Nucleus accumbens (tissue), 56 donors: Measurements from ENCODE around the gene MAPKAPK3.

Experiments
- DNase-seq, 56 donors: peaks; one replicate each; lab custom pipeline; 2025; lab: John Stamatoyannopoulos, UW

MAPKAPK3 gene

GRCh38 chr3:50607271-50608091 lies 9.5 kb upstream of the MAPKAPK3 start:
- DNase-seq, result no peak

GRCh38 chr3:50608278-50608677 lies 8.7 kb upstream of the MAPKAPK3 start:
- no peak for DNase-seq

DNA sequence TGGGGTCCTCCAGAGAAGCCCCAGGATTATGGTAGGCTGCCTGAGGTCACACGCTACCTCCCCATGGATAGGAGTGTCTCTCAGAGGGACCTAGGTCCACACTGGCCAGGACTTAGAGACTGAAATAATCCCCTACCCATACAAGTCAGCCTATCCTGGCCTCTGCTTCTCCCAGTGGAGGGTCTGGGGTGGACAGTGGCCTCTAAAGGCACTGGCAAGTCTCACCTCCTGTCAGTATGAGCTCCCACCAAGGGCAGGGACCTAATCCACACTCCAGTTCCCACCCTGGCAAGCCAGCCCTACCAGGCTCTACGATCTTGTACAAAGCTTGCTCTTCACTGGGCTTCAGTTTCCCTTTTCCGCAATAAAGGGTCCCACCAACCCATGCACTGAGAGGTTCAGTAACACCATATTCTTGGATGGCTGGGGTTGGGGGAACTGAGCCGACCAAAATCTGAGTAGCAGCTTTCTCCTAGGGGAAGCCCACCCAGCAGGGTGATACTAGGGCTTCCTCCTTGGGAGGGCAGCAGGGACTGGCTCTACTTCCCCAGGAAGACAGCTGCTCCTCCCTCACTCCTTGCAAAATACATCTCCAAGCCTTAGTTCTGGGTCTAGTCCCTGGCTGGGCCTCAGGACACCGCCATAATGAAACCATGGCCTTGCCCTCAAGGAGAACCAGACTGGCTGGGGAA lies 7.7 kb upstream of the MAPKAPK3 start:
- no peak for DNase-seq

DNA sequence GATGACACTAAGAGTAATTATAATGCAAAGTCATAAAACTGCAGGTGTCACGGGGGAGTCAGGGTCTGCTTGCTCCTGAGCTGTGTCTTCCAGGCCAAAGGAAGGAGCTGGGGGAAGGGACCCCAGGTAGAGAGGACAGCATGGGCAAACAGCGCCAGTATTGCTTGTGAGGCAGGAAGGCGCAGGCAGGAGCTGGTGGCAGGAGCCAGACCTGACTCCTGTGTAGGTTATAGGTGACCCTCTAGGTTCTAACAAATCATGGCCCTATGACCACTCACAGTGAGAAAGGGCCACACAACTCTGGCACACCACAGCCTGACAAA lies 7.2 kb upstream of the MAPKAPK3 start:
- DNase-seq, result no peak

- no peak for DNase-seq
These were observed 6.6 kb upstream of the MAPKAPK3 start for GRCh38 chr3:50610181-50610971.

- no peak for DNase-seq
These were observed 5.9 kb upstream of the MAPKAPK3 start for GRCh38 chr3:50610992-50611463.

- peak in 54 of 56 donors; percentile 38 to 99 (median 77) for DNase-seq
These were observed 5.3 kb upstream of the MAPKAPK3 start, which contains the start of gene CISH for GRCh38 chr3:50611464-50612233. Gene CISH (minus strand): TSS chr3:50611774. CDS start chr3:50611650, 124 bp downstream.

- no peak for DNase-seq
These were observed 4.6 kb upstream of the MAPKAPK3 start for GRCh38 chr3:50612234-50612882.

GRCh38 chr3:50612970-50613846 lies 3.7 kb upstream of the MAPKAPK3 start:
- no peak for DNase-seq

DNA sequence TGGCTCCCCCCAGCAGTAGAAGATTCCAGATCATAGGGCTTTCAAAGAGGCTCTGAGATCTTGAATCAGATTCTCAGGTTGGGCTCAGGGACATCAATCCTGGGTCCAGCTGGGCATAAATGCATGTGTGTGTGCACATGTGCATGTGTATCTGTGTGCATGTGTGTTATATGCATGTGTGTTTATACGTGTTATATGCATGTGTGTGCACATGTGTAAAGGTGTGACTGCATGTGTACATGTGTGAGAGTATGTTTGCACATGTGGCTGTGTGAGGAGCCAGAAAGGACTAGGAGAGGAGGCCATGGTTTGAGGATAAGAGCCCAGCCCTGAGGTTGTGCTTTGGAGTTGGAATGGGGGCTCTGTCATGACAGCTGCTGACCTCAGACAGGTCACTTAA lies 1.8 kb upstream of the MAPKAPK3 start:
- no peak for DNase-seq

DNA sequence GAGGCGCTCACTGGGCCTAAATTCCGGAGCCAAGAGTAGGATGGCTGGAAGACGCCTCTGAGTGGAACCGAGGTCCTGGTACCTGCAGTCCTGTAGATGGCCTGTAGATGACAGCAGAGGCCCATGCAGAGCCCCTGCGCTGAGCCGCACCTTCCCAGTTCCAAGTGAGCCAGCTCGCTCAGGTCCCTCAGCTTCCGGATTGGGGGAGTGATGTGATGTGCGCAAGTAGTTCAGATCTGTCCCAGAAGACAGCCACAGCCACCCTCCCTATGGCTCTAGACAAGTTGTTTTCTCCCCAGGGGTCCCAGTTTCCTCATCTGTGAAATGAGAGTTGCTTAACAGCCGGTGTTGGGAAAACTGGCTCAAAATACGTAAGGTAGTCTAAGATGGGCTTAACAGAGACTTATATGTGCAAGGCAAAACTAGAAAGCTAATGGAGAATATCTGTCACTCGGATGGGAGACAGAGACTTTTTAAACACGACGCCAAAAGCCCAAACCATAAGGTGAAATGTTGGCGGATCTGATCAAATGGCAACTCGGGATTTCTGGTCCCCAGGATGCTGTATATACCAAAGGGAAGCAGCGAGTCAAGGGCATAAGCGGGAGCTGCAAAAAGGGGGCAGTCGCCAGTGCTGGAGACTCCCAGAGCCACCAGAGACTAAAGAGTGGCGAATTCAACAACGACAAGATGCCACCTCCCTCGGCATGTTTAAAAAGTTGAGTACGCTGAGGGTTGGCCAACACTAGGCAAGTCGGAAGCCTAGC lies 765 bp upstream of the MAPKAPK3 start:
- peak in 54 of 56 donors; percentile 29 to 89 (median 65) for DNase-seq

DNA sequence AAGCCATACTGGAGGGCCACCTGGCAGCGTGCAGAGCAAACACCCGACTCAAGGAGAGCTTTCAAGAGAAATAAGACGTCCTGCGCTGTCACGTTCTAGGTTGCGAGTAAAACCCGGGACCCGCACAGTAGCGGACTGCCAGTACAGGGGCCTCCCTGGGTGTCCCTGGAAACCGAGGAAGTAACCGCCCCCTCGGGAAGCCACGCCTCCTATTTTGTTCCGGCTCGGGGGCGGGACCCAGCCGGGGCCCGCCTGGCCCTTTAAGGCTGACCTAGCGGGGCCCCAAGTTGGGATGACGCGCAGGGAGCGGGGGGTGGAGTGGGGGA lies 218 bp upstream of the MAPKAPK3 start:
- peak; percentile 22 to 90 (median 77) for DNase-seq

- no peak for DNase-seq
These were observed 1.0 kb downstream of the MAPKAPK3 start for GRCh38 chr3:50617911-50618481.

DNA sequence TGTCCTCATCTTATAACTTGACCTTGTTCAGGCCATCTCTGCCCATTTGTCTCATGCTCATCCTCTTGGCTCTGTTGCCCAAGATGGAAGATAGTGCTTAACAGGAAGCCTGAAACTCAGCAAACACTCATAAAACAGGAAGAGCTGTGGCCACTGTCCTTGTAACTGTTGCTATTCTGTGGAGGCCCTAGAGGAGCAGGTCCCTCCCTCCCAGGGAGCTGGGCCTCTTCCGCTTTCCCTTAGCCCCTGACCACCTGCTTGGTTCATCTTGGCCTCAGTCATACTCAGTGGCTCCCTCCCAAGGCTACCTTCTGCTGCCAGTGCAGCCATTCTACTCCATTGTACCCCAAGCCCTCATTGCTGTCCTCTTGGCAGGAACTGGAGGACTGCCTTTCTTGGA lies 3.5 kb downstream of the MAPKAPK3 start:
- DNase-seq, result peak in 24 of 56 donors; percentile 5 to 45 (median 32)

- DNase-seq, result peak in 1 of 56 donors; percentile 45
These were observed 3.9 kb downstream of the MAPKAPK3 start for GRCh38 chr3:50620820-50621219.

GRCh38 chr3:50622881-50623280 lies 5.9 kb downstream of the MAPKAPK3 start:
- no peak for DNase-seq

DNA sequence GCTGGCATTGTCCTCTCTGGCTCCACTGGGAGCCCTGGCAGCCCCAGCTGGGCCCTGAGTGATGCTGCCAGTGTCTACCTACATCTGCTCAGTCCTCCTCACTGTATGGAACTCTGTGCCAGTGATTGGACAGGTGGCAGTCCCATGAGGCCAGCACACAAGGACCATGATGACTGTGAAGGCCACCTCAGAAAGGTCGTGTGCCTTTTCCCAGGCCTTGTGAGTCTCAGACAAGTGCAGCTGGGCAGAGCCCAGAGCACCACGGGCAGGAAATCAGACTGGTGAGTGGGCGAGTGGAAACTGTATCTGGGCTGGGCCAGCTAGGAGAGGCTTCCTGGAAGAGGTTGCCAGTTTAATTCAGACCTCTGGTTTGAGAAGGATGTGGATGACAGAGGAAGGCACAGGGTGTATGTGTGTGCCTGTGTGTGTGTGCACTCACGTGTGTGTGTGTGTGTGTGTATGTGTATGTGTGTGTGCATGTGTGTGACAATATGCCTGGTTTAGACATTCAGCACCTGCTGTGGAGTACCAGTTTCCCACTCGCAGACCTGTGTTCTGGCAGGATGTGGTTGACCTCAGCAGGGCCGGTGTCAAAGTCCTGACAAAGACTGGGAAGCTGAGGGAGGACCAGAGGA lies 7.0 kb downstream of the MAPKAPK3 start:
- DNase-seq, result no peak
